GM21737 (cell line): ENCODE measurements around the gene FYN.

ENCODE experiments used
- ATAC-seq: cut with Tn5 transposase; IDR thresholded peaks from one replicate; pipeline ENCODE4 v1.9.1; 2021; ENCODE audit warnings: mild to moderate bottlenecking, moderate library complexity; ENCODE audit not compliant: unreplicated experiment

Gene FYN

DNA sequence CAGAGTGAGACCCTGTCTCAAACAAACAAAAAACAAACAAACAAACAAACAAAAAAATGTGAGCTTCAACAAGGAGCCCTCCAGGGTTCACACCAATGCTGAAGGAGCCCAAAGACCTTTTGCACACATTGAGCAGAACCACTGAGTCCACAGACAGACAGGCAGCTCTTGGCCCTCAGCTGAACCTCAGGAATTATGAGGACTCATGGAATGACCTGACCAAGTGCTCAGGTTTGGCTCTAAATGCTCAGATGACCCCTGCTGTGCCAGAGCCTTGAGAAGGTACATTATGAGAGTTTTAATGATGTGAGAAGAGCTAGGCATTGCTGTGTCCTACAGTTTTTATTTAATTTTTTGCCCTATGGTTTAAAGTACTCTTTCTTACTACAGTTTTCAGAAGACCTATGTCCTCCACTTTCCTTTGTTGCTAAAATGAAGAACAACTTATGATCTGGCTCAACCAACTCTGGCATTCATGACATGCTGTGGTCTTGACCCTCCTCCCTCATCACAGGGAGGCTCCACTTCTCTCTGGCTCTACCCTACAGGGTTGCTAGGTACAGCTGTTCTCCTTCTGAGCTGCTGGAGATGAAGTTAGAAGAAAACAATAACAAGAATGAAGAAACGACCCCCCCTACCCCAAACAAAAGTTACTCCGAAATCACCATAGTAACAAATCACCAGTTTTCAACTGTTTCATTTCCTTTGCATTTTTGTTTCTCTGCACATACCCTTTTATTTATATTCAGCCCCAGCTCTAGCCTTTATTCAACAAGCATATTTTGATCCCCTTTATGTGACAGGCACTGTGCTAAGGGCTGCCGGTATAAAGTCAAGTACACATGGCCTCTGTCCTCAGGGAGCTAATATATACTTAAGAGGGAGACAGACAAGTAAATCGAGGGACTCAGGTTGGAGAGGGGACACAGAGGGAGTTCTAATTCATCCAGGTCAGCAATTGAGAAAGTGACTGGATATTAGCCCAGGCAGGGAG, 138.9 kb downstream of the FYN start:
- no peak for ATAC-seq

DNA sequence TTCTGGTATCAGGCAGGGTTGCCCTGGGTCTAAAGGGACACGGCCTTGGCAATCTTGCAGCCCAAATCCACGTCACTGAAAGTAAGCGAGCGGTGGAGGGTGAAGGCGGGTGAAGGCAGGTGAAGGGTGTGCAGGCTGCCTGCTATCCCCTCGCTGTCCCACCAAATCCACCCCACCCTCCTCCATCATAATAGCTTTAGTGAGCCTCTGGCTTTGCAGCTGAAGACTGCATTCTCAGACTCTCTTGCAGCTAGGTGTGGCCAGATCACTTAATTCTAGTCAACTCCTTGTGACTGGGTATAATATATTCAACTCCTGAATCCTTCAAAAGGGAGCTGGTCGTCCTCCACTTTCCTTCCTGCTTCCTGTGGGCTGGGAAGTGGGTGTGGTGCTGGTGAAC, 140.9 kb downstream of the FYN start:
- ATAC-seq, result no peak

DNA sequence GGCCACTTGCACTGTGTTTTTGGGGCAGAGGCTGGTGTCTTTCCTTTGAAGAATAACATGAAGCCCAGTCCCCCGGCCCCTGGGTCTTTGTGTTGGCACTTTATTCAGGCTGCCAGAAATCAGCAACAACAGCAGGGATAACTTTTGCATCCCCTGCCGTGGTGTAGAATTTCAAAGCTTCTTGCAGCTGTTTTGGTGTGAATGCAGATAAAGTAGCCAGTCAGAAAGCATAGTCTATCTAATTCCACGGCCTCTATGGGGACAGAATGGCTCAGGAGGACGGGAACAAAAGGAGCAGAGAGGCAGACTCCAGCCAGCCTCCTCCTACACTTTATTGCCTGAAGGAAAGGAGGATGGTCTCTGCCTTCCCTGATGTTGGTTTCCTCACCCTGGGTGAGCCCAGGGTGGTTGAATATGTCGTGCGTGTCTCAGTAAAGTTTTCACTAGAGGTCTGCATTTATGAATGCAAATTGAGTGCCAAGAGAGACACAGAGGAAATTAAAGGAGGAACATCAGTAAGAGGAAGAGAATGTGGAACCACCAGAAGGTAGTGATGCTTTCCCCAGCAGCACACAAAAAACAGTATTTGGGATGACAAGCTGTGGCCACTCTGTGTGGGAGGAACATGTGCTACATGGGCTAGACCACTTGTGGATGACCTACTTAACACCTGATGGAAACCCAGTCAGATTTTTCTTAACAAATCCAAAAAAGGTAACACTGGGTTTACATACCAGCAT, 141.6 kb downstream of the FYN start:
- no peak for ATAC-seq

DNA sequence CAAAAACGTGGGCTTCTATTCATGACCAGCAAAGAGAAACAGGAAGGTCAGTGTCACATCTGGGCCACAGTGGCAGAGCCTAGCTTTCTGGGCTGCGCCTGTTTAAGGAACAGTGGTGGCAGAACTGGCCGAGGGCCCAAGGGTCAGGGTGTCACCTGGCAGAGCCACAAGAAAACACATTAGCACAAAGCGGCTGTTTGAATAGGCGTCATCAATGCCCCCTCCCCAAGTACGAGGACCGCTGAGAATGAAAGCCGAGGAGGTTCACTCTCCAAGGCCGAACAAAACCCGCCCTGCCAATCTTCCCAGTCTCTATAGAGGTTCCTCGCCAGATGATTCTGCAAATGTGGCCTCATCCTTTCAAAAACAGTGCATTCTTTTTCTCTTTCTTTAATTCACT, 142.4 kb downstream of the FYN start:
- ATAC-seq, result no peak

DNA sequence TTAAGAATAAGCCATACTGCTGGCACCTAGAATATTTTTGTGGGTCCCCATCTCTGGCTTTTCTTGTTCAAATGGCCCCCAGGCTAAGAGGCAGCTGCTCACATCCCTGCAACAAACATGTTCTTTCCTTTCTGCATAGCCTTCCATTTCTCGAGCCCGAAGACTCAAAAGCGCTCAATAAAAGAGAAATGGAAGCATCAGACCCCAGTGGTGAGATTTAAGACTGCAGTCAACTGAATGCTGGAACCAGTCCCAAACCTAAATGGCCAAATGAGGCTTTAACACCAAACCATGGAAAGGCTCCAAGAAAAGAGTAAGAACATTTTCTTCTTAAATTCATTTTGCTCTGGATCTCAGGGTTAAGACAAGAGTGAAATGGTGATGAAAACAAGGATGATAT, 145.4 kb downstream of the FYN start:
- ATAC-seq, result no peak

DNA sequence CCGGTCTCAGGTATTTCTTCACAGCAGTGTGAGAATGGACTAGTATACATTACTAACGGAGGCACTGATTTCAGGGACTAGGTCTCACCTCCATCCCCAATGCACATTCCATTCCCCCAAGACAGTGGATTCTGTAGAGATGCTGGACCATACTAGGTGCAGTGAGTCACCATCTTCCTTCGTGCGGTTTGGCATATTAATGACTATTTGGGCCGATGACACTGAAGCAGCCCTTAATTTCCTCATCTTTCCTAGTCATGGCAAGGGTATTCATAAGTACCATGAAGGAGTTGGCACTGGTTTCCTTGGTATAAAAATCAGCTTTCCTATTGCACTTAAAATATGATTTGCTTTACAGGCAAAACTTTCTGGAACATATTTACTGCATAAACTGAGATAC, 146.2 kb downstream of the FYN start:
- no peak for ATAC-seq

DNA sequence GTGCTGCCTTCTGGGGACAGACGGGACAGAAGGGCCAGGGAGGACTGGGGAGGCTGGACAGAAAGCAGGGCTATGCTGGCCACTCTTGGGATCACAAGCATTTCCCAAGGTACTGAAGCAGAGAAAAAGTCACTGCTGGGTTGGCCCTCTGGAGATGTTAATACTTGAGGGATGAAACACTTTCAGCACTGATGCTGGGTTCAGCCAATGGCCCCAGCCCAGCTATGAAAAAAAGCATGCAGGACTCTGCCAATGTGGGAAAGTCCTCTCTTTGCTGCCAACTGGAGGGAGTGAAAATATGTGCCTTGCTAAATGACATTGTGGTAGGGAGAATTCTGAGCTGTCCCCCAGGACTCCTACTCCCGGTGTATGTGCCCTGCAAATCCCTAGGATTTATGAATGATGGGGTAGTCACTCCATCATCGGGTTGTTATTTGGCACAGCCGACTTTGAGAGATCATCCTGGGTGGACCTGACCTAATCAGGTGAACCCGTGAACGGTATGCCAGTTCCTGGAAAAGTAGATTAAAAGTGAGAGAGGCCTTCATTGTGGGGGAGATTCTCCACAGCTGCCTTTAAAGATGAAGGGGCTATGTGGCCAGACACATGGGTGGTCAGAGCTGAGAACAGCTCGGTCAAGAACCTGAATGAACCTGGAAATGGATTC, 147.7 kb downstream of the FYN start:
- ATAC-seq, result no peak

DNA sequence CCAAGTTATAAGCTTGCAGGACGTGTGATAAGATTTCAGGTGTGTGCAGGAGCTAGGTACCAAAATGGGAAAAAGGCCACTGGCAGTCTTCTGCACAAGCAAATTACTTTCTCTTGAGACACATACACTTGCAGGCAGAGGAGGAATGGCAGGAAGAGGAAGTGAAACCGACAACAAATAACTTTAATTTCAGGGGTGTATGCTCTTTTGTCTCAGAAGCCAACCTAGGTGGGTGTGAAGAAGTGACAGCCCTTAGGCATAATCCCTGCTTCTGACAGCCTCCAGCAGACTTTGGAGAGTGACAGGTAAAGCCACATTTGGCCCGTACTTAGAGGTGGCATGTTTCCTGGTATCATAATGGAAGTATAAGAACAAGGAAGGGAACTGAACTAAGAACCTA, 148.7 kb downstream of the FYN start:
- peak; percentile 97 for ATAC-seq

DNA sequence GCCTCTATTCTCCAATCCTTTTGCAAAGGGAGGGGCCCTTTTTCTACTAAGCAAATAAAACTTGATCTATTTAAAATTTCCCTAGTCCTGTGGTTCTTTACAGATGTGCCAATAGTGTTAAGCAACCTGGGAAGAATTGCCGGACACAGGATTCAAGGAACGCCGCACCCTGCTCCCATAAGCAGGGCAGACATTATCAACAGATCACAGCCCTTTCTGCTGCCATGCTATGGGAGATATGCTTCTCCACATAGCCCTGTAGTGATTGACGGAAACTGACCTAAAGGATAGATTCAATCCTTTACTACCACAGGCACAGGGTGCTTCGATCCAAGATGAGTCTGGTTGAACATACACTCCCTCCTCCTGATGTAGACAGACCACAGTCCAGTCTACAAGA, 149.2 kb downstream of the FYN start:
- ATAC-seq, result peak; percentile 5

DNA sequence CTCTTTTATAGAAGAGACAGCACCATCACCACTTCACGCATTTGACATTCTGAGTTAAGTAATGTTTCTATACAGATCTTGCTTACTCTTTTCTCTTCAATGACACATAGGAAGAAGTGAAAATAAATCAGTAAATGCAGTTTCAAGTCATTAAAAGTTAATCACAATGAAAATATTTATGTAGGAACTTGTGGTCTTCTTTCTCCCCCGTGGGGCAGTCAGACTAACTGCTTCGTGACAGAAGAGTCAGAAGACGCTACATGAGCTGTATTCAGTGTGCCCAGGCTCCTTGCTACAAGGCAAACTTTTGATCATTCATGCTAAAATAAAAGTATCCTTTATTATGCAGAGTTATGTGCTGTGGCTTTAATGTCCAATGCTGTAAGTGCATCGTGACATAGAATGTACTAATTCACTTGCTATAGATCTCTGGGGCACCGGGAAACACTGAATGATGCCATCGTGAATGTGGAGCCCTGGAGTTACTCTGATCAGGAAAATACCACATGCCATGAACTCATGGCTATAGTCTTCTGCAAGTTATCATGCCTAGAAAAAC, 149.8 kb downstream of the FYN start:
- ATAC-seq, result no peak

DNA sequence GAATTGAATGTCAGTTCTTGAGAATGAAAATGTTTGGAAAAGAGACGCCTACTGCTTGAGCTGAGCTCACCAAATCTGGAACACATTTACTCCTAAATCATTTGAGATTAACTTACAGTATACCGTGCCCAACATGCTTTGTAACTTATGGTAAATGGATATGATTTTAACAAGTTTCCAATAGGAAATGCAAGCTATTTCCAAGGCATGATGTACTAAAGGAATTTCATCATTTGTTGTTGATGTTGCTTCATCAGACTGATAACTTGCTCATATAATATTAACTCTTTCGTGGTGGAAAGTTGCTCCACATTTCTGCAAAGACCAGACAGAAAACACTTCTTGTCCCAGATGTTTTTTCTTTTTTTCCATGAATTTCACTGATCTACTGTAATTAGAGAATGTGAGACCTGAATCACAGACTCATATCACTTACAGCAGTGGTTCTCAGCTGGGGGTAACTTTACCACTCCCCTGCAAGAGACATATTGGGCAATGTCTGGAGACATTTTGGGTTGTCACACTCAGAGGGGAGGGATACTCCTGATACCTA, 151.0 kb downstream of the FYN start:
- no peak for ATAC-seq

DNA sequence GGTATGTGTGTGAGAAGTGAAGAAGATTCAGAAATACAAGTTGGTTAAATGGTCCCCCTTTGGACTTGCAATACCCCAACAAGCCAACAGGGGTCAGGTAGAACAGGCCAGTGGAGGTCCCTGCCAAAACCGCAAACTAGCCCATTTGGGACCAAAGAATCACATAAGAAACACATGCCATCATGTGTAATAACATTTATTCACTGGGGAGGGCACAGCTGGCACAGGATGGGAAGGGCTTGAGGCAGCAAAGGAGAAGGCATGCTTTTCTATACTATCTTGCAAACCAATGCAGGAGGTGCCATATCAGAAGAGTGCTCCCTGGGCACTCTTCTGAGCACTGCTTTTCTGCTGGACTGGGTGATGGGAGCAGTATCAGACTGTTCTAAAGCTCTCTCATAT, 151.5 kb downstream of the FYN start:
- ATAC-seq, result no peak

DNA sequence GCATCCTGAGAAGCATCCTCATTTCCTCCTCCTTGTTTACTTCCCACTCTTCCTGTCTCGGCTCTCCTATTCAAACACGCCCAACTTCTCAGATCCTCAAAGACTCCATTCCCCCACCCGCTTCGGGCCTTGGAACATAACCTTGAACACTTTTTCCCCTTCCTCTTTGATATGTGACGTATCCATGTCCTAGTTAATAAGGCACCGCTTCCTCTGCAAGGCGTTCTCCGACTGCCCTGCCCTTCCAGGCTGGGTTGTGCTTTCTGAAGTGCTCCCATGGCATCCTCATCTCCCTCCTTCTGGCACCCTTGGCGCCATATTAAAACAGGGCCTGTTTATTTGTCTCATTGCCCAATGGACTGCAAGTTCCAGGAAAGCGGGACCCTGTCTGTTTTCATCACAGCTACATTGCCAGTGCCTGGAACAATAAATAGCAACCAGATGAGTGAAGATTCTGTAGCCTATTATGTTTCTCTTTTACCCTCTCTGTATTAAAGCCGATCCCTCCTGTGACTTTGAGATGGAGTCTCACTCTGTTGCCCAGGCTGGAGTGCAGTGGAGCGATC, 152.2 kb downstream of the FYN start:
- ATAC-seq, result no peak

DNA sequence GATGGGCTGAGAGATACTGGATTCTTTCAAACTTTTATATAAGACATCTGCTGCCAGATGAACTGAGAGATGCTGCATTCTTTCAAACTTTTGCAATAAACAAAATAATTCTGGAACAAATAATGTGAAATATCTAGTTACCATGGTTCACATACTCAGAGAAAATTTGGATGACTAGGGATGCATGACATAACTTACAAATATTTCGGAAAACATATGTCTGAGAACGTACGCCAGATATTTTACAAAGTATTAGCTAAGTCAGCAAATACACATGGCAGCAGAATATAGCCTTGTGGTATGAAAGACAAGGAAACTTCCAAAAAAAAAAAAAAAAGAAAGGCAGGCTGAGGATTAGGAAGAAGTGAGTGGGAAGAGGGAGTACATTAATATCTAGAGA, 154.3 kb downstream of the FYN start:
- ATAC-seq, result no peak

DNA sequence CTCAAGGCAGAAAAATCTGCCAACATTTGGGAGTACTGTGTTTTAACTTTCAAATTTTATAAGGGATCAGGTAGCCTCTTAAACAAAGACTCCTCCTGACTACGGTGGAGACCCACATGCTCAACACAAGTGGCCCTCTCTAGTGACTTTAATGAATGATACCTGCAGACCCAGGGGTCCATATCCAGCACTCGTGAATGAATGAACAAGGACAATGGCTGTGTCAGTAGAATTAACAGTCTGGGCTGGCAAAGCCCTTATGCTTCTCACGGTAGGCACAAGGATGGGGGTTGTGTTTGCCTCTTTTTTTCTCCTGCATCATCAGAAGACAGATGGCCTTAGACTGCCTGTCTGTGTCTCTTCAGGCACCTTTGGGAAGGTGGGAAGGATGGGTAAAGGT, 154.9 kb downstream of the FYN start:
- ATAC-seq, result no peak

DNA sequence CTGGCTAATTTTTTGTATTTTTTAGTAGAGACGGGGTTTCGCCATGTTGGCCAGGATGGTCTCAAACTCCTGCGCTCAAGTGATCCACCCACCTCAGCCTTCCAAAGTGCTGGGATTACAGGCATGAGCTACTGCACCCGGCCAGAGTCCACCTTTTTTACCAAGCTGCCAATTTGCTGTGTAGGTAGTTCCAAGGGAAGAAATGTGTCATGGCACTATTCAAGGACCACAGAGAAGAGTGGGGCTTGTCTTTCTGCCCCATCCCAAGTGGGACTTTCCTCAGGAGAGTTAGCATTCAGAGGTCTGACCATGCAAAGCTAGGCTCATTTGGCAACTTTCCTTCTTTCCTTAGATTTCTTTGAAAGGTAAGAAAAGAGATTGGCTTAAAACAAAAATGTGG, 155.6 kb downstream of the FYN start:
- ATAC-seq, result no peak

DNA sequence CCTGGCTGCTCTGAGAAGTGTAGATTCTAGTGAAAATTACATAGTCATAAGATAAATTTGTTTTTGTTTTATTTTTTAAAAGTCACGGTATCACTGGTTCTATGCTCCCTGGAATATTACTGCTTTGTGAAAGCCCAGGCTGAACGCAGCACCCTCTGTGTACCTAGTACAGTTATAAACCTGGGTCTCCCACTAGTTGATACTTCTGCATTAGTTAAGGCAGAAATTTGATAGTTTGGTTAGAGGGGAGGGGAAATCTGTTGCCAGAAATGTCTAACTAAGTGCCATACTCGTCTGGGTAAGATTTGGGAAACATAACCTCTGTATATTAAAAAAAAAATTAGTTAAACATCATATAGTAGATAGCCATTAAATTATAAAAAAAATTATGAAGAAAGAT, 156.9 kb downstream of the FYN start:
- ATAC-seq, result no peak

DNA sequence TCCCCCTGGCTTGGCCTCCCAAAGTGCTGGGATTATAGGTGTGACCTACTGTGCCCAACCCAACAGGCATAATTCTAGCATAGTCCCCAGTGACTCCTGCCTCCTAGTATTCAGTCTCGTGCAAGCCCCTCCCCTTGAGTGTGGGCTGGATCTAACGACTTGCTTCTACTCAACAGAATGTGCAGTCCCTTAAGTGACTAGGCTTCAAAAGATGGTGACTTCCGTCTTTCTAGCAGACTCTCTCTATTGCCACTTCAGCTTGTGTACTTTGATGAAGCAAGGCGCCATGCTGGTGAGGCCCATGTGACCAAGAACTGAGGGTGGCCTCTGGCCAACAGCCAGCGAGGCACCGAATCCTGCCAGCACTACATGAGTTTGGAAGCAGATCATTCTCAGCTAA, 157.9 kb downstream of the FYN start:
- ATAC-seq, result no peak

DNA sequence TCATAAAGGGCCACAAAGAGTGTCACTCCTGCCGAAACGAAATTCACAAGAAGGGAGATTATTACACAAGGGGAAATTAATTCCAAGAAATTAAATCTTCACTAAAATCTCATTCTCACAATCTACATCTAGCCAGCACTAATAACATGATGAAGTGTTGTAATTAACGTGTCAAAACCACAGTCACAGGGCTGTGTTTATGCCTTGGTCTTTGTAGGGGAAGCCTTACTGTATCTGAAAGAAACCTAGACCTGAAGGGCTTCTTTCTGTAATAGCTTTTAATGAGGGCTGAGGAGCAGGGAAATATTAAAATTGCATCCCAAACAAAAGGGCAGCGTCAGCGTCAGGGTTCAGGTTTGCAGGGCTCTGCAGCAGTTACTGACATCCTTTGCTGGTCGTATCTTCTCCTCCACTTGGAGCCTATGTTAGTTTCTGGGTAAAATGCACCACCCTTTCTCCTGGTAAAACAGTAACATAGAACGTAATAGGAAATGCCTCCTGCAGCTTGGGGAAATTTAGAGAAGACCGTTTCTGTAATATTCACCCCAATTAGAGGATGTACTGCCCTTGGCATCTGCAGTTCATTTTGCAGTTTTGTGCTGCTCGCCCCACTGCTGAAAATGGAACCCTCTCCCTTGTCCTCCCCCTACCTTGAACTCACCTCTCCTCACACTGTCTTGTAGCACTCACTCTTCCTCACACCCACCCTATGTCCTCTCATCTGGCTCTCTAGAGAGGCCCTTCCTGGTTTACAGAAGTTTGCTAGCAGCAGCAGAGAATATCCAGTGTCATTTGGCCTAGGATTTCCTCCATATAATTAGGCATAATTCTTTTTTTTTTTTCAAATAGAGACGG, 158.6 kb downstream of the FYN start:
- no peak for ATAC-seq

DNA sequence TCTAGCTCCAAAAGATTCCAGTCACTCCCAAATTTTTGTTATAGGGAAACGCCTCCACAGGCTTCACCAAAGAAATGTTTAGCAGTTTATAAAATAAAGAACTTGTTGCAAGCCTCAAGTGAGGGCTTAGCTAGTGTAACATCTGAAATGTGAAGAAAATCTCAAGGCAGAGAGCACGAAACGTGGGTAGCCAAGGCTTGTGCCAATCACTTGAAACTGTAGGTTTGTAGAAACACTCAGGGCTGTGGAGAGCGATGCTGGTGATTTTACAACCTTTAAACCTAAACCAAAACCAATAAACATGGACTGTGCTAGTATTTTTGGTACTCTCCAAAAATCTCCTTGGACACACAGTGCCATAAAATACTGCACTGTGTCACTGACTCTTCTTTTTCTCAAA, 159.4 kb downstream of the FYN start:
- no peak for ATAC-seq
